Stimulated activated CD8-positive, alpha-beta memory T cell treated with anti-CD3 and anti-CD28 coated beads, Interleukin-2, amount 100 ng/mL, for 48 hours (primary cell): Measurements from ENCODE around the gene ATP9A.
"Not testable (repeated sequence)": the region's sequence is repeated elsewhere in the genome, so short reads cannot be mapped to it uniquely, and the experiment has no call there.

Experiments used
- DNase-seq, 2 donors: peaks; one replicate each; pipeline ENCODE4 v3.0.0-alpha.2; 2020; ENCODE audit warnings: low read depth in 2 of 2

Gene ATP9A

DNA sequence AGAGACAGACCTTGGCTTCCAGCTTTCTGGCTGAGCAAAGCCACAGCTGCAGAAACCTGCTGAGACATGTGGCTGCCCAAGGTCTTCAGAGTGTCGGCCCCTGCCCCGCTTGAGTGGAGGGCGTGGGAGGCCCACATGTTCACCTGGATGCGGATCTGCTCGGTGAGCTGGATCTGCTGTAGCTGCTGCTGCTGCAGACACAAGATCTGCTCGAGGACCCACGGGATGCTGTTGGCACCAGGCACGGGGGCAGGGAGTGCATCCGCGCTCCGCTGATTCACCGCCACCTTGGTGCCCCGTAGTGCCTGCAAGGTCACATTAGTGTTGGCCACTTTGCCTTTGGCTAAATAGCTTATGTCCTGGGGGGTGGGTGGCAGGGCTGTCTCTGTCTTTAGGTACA, 23.4 kb upstream of the ATP9A start:
- DNase-seq = no peak

DNA sequence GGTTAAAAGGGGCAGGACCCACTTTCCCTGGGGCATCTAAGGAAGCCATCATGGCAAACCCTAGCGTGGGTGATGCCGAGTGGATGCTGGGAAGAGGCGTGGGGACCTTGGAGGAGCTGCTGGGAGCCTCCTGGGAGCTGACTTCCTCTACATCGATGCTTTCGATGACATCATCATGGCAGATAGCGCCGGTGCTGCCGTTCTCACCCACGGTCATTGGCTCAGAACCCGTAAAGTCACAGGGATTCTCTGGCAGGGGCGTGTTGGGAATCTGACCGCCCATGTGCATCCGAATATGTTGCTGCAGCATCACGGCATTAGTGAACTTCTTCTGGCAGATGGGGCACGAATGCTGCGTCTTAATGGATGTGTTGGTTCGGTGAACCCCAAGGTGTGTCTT, 22.1 kb upstream of the ATP9A start:
- no peak for DNase-seq

DNA sequence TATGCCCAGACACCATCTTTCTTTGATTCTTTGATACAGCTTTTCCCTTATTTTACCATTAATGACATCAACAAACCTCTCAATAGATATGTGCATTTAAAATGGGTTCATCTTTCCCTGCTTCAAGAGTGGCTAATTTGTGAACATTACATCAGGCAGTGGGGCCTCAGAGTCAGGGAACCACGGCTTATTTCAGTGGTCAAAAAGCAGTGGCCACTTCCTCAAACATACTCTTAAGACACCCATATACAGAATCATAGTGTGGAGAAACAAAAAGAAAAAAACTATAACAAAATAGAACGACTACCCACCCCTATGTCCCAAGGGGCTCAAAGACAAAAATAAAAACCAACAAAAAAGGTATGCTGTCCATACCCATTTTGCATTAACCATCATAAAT, 21.2 kb upstream of the ATP9A start:
- DNase-seq = no peak

DNA sequence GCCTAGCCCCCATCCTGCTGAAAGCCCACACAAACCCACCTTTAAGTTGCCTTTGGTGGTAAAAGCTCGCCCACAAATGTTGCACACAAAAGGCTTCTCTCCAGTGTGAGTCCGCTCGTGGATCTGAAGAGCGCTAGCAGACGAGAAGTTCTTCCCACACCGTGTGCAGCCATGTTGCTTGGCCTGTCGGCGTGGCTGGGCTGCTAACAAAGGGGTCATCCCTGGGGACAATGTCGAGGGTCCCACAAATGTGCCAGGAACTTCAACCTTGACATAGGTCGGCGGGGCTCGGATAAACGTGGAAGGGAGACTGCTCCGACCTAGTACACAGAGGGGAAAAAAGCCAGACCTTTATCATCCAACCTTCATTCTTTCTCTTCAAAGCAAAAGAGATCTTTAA, 20.6 kb upstream of the ATP9A start:
- DNase-seq = no peak

DNA sequence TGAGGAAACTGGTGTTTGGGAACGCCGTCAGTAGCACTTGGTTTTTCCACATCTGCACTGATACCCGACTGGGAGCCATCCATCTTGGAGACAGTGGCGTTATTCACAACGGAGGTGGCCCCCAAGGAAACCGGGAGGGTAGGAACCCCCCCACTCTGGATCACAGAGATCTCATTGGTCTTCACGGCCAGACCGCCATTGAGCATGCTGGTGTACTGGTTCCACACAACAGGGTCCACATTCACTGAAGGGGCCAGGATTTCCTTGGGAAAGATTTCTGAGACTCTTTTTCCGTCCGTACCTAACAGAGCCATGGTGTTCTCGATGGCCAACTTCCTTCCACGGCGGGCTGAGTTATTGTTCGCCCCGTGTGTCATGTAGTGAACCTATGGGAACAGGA, 16.1 kb upstream of the ATP9A start:
- no peak for DNase-seq

DNA sequence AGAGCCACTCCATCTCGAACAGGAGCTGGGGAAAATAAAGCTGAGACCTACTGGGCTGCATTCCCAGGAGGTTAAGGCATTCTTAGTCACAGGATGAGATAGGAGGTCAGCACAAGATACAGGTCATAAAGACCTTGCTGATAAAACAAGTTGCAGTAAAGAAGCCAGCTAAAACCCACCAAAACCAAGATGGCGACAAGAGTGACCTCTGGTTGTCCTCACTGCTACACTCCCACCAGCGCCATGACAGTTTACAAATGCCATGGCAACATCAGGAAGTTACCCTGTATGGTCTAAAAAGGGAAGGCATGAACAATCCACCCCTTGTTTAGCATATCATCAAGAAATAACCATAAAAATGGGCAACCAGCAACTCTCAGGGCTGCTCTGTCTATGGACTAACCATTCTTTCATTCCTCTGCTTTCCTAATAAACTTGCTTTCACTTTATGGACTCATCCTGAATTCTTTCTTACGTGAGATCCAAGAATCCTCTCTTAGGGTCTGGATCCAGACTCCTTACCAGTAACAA, 10.1 kb upstream of the ATP9A start:
- not testable (repeated sequence) for DNase-seq

DNA sequence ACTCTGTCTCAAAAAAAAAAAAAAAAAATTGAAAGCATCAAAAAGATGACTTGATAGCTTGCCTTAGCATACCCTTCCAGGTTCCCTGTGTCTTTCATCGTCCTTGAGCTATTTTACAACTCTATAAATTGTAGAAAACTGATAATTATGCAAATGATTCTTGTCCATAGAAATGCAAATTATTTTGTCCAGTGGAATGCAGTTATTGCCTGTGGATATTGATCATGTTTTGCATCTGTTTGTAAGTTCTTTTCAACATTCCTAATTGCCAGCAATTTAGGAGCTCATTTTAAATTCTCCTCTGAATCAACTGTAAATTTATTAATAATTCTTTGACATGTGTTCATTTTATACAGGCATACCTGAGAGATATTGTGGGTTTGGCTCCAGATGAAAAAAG, 7.1 kb upstream of the ATP9A start:
- DNase-seq = no peak

DNA sequence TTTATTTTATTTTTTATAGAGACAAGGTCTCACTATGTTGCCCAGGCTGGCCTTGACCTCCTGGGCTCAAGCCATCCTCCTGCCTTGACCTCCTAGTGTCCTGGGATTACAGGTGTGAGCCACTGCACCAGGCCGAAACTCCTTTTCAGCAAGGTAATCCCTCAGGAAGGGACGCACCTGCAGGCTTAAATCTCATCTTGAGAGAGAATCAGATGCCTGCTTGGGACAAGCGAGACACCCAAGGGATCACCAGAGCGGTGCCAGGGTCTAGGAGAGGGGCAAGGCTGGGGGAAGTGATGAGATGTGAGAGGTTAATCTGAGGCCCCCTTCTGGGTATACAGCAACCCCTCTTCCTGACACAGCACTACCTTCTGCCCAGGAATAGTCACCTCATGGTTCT, 4.0 kb upstream of the ATP9A start:
- DNase-seq = no peak

DNA sequence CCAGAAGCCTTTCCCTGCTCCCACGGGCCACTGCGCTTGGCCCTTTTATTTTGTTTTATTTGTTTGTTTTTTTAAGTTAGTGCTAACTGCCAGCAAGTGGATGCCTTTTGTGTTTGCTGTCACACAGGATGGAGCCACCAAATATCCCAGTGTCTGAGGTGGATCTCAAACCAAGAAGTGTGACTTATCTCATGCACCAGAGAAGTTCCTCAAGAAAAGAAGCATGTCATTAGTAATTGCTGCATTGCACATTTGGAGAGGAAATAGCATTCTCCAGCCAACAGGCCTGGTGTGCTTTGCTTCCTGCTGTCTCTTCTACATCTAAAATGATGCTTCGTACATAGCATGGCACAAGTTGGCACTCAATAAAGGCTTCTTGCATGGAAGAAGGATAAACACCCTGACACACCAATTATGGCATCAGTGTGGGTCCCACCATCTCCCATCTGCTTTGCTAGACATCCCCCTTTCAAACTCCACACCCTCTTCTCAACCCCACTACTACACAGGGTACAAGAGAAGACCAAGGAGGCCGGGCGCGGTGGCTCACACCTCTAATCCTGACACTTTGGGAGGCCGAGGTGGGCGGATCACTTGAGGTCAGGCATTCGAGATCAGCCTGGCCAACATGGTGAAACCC, 1.9 kb upstream of the ATP9A start:
- DNase-seq = no peak

DNA sequence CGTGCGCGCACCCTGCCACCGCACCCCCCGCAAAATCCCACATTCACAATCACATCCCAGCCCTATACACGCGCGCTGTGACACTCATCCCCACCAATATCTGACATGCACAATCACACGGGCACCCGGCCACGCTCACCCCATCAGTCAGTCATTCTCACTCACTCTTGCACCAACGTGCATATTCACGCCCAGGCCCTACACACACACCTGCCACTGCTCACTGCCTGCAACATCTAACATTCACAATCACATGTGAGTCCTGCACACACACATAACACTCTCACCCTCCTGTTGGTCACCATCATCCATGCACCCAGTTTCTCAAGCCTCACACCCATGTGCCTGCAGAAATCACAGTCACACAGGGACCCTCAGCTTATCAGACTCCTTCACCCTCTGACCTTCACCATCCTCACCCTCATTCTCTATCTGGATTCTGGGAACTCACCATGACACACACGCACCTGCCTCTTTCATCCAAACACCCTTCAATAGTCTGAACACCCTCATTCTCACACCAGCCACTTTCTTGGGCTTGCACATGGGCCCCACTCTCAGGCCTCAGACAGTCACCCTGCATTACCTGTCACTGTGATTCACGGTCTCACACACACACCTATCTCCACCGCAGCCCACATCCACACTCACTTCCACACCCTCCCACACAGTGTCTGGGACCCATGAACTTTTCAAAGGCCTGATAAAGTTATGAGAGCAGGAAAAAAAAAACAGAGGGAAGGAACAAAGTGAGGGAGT, 748 bp upstream of the ATP9A start:
- no peak for DNase-seq

DNA sequence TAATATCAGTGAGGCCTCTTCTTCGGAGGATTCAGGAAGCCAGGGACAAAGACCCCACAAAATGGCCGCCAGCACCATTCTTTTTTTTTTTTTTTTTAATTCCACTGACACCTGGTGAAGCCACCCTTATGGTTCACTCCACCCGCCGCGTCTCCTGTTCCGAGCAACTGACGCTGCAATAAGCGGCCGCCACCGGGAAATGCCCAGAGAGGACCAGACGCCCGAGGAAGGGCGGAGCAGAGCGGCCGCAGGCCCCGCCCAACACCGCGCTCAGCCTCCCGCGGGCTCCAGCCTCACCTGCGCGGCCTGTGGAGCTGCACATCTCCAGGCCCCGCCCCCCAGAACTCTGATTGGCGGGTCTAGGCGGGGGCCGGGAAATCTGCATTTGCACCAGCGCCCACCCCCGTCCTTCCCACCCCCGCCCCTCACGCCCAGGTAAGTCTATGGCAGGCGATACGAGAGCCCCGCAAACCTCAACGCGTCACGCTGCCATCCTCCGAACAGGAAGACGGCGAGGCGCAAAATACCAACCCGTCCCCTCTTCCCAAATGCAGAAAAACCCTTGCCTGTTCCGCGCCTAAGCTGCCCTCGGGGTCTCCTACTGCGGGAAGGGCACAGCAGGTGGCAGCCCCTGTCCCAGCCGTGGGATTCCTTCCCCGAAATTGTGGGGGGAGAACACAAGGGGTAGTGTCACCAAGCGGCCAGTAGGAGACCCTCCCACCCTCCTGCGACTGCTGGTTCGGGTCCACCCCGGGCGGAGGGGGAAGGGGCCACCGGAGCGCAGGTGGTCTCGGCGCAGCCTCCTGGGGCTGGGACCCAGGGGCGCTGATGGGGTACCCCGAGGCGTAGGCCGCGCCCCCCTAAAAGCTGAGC, 960 bp downstream of the ATP9A start:
- DNase-seq = peak; percentile 49 to 52

DNA sequence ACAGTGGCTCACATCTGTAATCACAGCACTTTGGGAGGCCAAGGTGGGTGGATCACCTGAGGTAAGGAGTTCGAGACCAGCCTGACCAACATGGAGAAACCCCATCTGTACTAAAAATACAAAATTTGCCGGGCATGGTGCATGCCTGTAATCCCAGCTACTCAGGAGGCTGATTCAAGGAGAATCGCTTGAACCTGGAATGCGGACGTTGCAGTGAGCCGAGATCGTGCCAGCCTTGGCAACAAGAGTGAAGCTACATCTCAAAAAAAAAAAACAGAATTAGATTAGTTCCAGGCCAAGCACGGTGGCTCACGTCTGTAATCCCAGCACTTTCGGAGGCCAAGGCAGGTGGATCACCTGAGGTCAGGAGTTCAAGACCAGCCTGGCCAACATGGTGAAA, 2.8 kb downstream of the ATP9A start:
- not testable (repeated sequence) for DNase-seq

DNA sequence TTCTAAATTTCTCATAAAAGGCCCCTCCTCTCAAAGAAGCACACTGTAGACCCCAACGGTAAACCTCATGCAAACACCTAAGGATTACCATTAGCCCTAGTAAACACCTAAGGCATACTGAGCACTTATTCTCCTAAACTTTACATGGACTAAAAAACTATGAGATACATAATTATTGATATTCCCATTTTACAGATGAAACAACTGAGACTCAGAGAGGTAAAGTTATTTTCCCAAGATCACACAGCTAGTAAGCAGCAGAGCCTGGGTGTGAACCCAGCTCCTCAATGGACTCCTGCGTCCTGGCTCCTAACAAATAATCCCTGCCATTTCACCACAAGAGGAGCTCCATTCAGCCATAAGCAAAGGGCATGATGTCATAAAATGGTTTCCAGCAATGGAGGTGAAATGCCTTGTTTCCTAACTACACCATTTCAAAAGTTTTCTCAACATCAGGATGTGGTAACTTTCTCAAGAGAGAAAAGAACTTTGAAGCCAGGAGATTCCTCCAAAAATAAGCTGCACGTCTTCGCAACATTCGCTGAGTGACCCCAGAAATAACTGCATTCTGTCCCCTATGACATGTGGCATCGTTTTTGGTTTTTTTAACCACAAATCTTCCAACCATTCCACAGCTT, 4.1 kb downstream of the ATP9A start:
- DNase-seq = no peak

DNA sequence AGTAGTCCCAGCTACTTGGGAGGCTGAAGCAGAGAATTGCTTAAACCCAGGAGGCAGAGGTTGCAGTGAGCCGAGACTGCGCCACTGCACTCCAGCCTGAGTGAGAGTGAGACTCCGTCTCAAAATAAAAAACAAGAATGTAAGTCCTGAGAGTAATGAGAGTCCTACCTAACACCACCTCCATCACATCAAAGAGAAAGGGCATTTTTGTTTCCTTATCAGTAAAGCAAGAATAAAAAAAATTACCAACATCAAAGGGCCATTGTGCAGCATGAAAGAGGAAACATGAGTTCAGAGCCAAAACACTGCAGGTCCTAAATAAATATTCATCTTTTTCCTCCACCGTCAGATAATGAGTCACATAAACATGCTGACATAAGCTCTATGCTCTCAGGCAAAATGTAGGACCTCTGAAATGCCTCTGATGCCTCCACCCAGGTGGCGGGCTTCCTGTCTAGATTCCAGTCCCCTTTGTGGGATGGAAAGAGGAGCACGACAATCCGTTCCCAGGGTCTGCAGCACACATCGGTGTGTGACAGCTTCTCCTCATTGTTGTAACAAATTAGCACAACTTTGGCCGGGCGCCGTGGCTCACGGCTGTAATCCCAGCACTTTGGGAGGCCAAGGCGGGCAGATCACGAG, 7.2 kb downstream of the ATP9A start:
- no peak for DNase-seq

DNA sequence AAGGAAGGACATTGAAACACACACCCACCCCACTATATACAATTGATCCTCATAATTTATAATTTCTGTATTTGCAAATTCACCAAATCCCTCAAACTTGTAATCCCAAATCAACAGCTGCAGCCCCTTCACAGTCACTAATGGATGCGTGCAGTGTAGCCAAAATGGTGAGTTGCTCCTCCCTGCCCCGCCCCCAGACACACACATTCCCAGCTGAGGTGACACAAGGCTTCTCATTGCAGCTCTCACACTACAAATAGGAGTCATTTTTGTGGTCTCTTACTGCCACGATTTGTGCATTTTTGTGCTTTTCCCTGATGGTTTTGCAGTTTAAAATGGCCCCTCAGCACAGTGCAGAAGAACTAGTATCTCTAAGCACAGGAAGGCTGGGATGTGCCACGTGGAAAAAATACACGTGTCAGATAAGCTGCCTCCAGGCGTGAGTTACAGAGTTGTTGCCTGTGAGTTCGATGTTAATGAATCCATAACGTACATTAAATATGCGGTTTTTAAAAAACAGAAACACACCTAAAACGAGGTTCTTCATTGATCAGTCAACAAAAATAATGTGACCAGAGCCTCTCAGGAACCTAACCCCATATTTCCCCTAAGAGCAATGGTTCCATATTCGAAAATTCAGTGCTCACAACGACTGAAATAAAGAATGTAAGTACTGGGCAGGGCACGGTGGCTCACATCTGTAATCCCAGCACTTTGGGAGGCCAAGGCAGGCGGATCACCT, 8.2 kb downstream of the ATP9A start:
- no peak for DNase-seq

DNA sequence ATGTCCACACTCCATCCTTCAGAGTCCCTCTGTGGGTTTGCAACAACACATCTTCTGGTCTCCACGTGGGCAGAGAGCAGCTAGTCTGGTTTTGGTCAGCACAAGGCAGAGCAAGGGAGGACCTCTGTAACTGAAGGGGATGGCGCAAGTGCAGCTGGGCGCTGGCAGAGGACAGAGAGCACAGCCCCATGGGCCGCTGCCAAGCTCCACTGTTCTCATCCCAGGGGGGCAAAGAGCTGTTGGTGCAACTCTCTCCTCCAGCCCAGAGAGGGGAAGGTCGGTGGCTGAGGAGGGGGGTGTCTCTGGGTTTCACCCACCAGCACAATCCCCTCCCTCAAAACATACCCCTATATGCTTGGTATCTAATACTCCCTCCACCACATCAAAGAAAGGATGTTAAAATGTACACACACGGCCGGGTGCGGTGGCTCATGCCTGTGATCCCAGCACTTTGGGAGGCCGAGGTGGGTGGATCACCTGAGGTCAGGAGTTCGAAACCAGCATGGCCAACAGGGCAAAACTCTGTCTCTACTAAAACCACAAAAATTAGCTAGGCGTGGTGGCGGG, 9.1 kb downstream of the ATP9A start:
- no peak for DNase-seq

DNA sequence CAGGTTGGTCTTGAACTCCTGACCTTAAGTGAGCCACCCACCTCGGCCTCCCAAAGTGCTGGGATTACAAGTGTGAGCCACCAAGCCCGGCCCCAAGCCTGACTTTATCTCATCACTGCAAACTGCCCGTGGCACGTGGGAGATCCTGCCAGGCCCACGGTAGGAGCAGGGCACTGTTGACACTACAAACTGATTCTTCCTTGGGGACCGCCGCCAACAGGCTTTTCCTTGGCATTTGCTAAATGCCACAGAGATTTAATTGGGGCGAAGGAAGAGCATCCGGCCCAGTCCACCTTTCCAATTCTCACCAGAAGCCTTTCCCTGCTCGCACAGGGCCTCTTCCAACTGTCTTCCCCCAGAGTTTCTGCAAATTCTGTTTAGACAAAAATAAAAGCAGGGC, 11.0 kb downstream of the ATP9A start:
- DNase-seq = no peak

DNA sequence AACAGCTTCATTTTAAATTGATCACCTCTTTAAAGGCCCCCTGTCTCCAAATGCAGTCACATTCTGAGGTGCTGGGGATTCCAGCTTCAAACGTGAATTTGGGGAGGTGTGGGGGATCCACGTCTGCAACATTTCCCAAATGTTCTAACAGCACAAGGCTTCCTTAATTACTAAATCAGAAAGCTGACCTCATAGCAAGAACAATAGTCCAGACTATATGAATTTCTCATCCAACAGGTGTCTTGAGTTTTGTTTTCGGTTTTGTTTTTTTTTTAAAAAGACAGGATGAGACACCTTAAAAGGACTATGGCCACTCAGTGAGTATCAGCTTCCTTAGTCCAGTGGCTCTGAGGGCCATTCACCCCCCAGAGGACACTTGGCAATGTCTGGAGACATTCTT, 11.5 kb downstream of the ATP9A start:
- no peak for DNase-seq

DNA sequence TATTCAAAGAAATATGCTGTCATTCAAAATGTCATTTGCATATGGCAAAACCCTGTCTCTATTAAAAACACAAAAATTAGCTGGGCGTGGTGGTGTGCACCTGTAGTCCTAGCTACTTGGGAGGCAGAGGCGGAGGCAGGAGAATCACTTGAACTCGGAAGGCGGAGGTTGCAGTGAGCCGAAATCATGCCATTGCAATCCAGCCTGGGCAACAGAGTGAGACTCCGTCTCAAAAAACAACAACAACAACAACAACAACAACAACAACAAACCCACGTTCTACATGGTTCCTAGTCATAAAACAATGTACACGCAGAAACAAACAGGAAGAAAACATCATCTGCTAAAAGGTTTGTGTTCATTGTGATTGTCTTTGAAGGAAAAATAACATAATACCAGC, 15.0 kb downstream of the ATP9A start:
- not testable (repeated sequence) for DNase-seq

DNA sequence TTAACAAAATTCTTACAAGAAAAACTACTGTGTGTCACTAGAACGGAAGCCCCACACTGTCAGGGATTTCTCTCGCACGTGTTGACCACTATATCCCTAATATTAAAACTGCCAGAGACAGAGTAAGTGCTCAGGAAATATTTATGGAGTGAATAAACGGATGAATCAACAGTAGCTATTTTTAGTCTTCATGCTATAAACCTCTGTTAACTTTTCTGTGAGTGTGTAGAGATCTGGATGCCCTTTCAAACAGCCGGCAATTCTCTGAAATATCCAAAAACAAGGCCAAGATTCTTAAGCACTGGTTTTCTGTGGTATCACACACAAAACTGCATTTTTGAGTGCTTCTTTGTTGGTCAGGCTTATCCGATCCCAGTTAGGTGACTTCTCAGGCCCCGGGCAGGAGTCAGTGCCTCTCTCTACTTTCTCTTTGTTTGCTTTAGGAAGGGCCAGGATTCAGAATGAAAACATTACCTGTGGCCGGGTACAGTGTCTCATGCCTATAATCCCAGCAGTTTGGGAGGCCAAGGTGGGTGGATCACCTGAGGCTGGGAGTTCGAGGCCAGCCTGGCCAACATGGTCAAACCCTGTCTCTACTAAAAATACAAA, 15.7 kb downstream of the ATP9A start:
- DNase-seq = no peak
